GM18508 (cell line): ENCODE data around the gene KIRREL3.
"Not testable (repeated sequence)": the region's sequence is repeated elsewhere in the genome, so short reads cannot be mapped to it uniquely, and the experiment has no call there.

Source experiments
- ATAC-seq: cut with Tn5 transposase; IDR thresholded peaks from one replicate; pipeline ENCODE4 v1.9.1; 2021; ENCODE audit warnings: moderate number of reproducible peaks; ENCODE audit not compliant: insufficient read depth, unreplicated experiment

Gene KIRREL3

GRCh38 chr11:126963603-126964363 lies 36.8 kb downstream of the KIRREL3 start:
- ATAC-seq = no peak

DNA sequence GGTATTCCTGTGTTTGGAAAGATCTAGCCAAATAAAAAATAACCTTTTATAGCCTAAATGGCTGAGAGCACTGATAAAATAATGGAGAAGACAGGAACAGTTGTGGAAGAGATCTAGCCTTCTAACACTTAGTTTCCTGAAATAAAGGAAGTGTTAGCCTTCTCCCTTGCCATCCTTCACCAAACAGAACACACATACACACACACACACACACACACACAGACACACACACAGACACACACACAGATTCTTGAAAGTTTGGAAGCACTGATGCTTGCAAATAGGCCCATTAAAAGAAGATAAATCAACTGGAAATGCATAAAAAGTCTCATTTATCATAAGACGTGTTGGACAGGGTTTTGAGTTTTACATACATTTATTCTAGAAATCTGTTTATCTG lies 37.5 kb downstream of the KIRREL3 start:
- no peak for ATAC-seq

GRCh38 chr11:126959700-126960099 lies 40.9 kb downstream of the KIRREL3 start:
- no peak for ATAC-seq

- no peak for ATAC-seq
Observed at GRCh38 chr11:126956635-126957034, 43.9 kb downstream of the KIRREL3 start.

DNA sequence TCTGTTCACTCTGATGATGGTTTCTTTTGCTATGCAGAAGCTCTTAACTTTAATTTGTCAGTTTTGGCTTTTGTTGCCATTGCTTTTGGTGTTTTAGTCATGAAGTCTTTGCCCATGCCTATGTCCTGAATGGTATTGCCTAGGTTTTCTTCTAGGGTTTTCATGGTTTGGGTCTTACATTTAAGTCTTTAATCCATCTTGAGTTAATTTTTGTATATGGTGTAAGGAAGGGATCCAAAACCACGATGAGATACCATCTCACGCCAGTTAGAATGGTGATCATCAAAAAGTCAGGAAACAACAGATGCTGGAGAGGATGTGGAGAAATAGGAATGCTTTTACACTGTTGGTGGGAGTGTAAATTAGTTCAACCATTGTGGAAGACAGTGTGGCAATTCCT lies 48.0 kb downstream of the KIRREL3 start:
- ATAC-seq = not testable (repeated sequence)

GRCh38 chr11:126951465-126951864 lies 49.1 kb downstream of the KIRREL3 start:
- no peak for ATAC-seq

GRCh38 chr11:126949066-126949891 lies 51.3 kb downstream of the KIRREL3 start:
- ATAC-seq = no peak

- ATAC-seq = no peak
Observed at GRCh38 chr11:126948563-126948962, 52.0 kb downstream of the KIRREL3 start.

DNA sequence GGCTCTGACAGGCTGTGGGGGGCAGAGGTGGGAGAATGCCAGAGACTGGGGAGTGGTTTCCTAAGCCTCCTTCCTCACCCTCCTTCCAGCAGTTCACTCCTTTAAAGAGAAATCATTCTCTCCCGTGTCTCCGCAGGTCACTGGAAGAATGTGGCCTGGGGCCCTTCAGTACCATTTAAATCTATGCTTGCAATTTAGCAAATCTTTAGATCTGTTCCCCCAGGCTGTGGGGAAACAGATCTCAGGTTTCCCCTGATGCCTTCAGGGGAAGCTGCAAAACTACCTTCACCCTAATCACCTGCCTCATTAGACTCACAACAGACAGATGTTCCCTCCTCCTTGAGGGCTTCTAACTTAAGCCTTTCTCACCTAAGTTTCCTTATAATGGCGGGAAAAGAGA lies 55.3 kb downstream of the KIRREL3 start:
- no peak for ATAC-seq

DNA sequence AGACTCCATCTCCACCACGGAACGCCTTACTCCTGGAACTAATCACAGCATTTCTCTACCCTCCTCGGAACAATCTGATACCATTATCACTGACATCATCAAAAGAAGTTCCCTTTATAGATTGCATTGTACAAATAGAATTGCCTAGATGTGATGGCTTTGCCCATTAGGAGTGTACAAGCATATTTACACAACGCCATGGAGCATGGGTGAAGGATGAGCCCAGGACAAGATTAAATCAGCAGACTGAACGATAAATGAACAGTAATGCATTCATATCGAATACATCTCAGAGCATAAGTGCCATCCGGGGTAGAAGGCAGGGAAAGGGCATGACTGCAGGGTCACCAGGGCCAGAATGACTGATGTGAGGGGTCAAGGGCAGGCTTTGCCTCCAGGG lies 57.3 kb downstream of the KIRREL3 start:
- no peak for ATAC-seq

GRCh38 chr11:126942146-126942545 lies 58.4 kb downstream of the KIRREL3 start:
- no peak for ATAC-seq

DNA sequence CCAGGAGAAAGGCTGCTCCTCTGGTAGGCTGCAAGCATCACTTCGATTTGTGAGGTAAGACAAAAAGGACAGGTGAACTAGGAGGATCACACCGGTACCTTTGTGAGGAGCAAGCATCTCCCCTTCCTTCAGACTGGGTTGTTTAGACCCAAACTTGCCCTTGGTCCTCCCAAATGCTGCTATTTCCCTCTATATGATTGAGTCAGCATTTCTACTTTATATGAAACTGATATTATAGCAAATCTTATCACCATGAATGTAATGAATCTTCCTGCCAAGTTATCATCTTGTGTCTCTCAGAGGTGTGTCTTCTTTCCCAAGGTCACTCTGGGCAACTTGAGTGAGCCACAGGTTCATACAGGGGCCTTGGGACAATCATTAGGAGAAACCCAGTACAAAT lies 61.0 kb downstream of the KIRREL3 start:
- no peak for ATAC-seq

- ATAC-seq = no peak
Observed at GRCh38 chr11:126938718-126939117, 61.9 kb downstream of the KIRREL3 start.

DNA sequence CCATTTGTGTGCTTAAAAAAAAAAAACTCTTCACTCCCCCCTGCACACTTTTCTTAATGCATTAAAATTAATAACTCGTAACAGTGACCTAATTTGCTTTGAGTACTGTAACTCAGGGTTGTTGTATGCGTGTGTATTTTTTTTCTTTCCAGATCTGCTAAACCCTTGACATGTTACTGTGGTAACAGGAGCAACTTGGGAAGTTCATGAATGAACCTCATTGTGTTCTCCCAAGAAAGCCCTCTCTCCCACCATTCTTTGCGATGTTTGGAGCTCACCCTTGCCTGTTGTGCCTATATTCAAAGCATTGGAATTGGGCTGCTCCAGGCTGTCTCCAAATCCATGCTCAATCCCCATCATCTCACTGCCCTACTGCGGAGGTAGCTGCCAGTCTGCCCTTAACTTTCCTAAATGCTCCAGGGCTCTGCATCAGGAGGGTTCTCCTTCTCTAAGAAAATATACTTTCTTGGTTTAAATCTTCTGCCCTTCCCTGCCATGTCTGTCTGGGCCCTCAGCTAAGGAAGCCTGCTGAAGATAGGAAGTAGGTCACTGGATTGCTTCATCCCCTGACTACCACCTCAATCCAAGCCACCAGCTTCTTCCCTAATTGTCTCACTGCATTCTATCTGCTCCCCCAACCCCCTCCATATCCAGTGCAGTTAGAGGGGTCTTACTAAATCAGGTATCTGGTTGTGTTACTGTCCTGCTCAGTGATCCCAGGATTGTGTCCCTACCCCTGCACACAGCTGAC lies 70.3 kb downstream of the KIRREL3 start:
- no peak for ATAC-seq

DNA sequence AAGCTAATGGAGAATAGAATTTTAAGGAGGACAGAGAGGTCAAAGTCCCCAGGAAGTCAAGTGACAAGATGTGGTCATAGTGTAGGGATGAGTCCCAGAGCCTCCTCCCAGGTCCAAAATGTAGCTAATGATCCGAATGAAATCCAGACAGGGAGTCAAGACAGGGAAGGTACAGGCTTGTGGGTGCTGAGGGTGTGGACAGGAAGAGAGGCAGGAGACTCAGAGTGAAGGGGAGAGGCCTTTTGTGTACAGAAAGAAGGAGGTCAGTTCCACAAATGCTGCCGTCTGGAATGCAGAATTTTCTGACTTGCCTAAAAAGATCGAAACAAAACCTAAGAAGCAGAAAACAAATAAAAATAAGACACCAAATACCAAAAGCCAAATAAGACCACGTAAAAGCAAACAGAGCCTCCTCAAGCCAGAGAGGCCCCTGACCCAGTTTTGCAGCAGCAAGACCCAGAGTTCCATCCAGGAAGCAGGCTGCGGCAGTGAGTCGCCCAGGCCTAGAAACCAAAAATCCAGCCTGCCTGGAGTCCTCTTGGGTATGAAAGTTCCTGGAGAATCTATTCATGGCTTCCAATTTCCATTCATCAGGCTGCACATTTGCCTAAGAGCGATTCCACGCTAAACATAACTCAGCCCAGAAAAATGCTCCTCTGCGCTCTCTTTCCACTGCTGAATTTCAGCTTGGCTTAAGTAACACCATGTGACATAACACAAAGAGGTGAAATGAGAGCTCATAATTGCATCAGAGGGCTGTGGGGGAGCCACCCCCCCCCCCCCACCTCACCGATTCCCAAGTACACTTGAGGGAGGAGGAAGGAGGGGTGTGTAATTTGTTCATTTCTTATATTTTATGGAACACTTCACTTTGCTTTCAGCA lies 71.2 kb downstream of the KIRREL3 start:
- ATAC-seq = no peak

DNA sequence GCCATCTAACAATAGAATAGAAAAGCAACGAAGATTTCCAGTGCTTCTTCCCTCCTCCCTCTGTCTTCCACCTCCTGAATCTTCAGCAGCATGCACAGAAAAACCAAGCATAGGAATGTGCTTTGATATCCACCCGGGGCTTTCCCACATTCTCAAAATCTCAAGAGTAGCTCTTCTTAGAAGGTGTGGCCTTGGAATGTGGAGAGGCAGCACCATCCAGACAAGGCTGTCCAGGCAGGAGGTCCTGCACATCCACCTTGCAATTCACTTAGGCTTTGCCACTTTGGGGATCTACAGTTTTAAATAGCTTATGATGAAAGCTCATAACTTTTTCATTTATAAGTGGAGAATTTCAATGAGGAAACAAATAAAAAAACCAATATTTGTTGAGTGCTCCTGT lies 72.9 kb downstream of the KIRREL3 start:
- no peak for ATAC-seq

DNA sequence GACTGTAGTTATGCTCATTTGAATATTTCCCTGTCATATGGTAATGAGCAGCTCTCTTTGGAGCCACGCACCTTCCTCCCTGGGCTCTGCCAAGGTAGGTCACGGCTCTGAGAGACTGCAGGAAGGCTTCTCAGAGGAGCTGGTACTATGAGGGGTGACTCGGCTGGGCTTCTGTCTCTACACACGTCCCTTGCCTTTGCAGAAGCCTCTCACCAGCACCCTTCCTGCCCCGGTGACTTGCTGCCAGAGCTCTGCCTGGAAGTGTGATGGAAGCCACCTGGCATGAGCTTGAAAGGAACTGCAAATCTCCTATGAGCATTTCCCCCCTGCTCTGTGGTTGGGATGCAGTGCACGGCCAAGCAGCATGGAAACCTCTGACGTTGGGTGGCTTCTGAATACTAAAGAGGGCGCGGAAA lies 74.2 kb downstream of the KIRREL3 start:
- ATAC-seq = no peak

- ATAC-seq = no peak
Observed at GRCh38 chr11:126925321-126926093, 75.1 kb downstream of the KIRREL3 start.

- ATAC-seq = no peak
Observed at GRCh38 chr11:126924376-126925040, 76.1 kb downstream of the KIRREL3 start.
